ENCODE measurements around the gene RPL13.
"Not testable (repeated sequence)": the region's sequence is repeated elsewhere in the genome, so short reads cannot be mapped to it uniquely, and the experiment has no call there.

Gene RPL13

DNA sequence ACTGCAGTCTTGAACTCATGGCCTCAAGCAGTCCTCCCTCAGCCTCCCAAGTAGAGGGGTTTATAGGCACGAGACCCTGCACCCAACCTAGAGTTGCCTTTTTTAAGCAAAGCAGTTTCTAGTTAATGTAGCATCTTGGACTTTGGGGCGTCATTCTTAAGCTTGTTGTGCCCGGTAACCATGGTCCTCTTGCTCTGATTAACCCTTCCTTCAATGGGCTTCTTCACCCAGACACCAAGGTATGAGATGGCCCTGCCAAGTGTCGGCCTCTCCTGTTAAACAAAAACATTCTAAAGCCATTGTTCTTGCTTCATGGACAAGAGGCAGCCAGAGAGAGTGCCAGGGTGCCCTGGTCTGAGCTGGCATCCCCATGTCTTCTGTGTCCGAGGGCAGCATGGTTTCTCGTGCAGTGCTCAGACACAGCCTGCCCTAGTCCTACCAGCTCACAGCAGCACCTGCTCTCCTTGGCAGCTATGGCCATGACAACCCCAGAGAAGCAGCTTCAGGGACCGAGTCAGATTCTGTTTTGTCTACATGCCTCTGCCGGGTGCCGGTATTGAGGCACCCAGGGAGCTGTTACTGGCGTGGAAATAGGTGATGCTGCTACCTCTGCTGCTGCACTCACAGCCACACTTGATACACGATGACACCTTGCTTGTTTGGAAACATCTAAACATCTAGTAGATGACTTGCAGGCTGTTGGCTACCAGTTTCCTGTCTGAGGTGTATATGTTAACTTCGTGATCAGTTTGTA, 3.3 kb downstream of the RPL13 start:
- DNase-seq = peak in 1 of 2 experiments; percentile 21

DNA sequence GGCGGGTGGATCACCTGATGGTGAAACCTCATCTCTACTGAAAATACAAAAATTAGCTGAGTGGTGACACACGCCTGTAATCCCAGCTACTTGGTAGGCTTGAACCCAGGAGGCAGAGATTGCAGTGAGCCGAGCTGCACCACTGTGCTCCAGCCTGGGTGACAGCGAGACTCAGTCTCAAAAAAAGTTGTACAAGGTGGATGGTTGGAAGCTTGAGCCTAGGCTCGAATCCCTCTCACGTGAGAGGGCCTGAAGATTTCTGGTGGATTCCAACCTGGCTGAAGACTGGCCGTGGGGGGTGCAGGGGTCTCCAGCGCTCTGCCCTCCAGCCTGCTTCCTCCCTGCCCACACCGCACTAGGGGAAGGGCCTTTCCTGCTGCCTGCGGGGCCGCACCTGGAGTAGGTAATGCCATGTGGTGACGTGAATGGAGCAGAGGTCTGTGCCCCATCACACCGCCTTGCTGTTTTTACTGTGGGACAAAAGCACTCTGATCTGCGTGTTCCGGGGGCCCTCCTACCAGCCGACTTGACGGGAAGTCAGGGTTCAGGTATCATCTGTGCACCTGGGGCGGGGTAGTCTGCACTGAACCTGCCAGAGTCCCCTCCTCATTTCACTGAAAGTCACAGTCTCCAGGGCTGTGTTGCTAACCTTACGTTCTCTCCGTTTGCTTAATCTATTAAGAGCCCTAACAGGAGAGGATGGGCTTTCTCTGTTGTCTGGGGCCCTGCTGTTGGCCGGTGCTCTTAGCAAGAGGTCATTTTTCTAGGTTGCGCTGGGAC, 4.2 kb downstream of the RPL13 start:
- DNase-seq = no peak

DNA sequence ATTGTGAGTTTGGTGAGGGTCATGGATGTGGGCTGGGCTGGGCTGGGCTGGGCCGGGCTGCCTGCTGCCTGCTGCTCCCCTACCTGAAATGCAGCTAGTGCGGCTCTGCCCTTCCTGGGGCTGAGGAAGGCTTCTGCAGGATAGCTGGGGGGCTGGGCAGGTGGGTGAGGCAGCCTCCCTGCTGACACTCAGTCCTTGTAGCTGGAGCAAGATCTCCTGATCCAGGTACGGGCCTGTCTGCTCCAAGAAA, 4.7 kb downstream of the RPL13 start:
- DNase-seq = peak in 1 of 2 experiments; percentile 16

DNA sequence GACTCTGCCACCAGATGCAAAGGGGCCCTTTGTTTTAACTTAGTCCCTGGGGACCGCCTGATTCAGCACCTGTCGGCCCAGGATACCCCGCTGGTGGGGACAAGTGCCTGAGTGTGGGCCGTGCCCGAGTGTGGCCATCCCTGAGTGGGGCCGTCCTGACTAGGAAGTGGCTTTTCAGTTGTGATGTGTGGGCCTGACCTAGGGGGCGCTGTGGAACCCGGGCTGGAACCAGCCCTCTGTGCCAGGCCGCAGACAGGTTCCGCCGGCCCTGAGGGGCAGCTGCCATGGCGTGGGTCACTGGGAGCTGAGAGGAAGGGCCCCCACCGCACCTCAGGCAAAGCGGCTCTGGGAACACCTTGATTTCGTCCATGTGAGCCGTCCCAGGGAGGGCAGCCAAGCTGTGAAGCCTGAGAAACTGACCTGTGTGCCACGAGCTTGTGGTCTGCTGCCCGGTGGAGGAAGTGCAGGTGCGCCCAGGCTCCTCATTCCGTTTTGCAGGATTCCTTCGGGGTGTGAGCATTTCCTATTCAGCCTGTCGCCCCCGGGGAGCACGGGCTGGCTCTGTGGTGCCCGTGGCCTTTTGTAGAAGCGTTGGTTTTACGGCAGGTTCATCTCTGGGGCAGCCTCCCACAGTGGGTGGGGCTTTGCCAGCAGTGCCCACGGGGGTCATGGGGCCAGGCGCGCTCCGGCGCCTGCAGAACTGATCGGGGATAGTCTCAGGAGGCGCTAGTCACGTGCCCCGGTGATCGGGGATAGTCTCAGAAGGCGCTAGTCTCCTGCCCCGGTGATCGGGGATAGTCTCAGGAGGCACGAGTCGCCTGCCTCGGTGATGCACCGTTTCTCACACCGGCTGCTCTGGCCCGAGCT, 5.3 kb downstream of the RPL13 start:
- no peak for DNase-seq

DNA sequence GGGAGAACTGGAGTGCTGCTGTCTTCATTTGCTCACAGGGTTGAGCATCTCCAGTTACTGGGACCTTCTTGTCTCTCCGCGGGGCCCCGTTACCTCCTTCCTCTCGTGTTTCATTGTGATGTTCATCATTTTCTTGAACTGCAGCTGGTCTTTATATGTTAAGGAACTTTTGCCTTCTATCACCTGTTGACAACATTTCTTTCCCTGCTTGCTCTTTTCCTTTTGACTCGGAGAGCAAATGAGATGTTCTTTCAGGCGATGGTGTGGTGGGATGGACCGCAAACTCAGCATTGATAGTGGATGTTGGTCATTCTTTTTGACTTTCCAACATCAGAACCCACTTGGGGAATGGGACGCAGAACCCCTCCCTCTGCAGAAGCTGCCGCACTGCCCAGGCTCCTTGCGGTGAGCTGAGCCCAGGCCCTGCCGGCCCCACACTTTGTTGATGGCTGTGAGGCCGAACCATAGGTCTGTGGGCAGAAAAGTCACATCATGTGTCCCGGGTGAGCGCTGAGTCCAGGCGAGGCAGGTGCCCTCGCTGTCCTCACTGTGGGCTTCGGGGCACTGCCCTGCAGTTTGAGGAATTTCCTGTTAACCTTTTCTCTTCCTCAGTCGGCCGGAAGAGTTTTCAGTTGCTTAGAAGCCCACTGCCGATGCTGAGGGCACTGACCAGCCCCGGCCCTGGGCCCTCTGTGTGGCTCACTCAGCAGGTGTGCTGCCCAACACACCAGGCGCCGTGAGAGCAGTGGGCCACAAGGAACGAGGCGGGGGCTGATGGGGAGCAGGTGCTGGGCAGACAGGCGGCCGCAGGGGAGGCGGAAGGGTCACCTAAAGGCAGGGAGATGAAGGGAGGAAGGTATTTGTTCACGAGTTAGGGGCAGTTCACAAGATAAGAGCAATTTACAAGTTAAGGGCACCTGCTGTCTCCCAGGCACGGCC, 7.4 kb downstream of the RPL13 start:
- DNase-seq = no peak

DNA sequence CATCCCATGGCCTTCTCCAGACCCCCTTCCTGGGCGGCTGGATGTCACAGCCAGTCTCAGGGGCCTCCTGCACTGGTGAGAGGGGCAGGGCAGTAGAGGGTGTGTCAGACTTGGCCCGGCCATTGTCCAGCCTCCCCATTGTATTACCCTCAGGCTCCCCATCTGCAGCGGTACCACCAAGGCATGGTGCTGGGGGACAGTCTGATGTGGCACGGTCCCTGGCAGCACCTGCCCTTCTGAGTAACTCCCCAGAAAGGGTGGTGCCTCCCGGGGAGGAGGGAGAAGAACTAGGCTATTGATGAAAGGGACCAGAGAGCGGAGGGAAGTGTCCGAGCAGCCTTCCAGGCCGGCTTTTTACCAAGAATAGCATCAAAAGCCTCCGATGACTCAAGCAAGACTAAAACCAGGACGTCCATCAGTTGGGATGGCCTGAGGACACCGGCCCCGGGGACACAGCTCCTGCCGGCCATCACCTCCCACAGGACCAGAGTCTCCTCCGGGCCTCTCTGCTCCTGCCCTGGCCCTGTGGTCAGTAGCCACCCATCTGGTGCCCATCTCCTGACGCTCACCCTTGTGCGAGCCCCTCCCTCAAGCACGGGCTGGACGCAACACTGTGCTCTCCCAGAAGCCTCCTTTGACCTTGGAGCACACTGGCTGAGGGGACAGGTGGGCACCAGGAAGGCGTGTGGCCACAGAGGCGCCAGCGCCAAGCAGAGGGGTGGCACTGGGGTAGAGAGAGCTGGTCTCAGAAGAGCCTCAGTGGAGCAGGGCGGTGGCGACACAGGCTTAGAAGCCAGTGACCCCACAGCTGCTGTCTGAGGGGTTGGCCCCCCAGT, 9.2 kb downstream of the RPL13 start:
- DNase-seq = no peak

DNA sequence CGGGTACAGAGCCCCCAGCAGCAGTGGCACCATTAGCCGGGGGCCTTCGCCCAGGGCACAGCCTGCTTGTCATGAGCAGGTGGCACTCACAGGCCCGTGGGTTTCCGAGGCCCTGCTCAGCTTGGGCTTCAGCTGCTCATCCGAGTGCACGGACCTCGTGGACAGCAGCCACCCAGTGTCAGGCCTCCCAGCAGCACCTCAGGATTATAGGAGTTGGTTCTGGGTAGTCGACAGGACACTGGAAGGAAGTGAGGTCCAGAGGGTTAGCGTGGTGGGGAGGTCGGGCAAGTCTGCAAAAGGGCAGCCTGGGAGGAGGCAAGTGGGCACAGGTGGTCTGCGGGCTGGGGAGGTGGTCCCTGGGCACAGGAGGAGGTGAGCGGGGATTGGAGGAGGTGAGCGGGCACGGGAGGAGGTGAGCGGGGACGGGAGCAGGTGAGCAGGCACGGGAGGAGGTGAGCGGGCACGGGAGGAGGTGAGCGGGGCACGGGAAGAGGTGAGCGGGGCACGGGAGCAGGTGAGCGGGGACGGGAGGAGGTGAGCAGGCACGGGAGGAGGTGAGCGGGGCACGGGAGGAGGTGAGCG, 10.0 kb downstream of the RPL13 start:
- DNase-seq = no peak

DNA sequence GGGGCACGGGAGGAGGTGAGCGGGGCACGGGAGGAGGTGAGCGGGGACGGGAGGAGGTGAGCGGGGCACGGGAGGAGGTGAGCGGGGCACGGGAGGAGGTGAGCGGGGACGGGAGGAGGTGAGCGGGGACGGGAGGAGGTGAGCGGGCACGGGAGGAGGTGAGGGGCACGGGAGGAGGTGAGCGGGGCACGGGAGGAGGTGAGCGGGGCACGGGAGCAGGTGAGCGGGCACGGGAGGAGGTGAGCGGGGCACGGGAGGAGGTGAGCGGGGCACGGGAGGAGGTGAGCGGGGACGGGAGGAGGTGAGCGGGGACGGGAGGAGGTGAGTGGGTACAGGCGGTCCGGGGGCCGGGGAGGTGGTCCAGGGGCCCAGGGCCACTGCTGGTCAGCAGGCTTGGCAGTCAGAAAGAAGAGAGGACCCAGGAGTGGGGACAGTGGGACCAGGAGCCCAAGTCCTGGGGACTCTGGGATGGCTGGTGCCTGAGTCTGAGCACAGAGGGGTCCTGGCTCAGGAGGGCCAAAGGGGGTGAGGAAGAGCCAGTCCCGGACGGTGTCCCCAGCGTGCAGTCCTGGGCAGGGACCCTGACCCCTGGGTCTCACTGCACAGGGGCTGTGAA, 10.6 kb downstream of the RPL13 start:
- not testable (repeated sequence) for DNase-seq

DNA sequence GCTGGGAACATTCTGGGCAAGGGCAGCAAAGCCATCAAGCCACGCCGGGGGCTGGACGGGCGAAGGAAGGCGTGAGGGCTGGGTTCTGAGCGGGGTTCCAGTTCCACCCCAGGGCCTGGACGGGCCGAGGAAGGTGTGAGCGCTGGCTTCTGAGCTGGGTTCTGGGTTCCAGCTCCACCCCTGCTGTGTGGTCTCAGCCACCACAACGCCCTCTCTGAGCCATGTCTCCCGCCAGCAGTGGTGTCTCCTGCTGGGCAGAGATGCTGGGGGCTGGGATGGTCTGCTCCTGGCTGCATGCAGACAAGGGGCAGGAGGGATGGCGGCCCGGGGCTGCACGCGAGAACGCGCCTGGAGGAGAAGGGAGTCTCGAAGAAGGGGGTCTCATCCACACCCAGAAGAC, 11.2 kb downstream of the RPL13 start:
- DNase-seq = no peak

DNA sequence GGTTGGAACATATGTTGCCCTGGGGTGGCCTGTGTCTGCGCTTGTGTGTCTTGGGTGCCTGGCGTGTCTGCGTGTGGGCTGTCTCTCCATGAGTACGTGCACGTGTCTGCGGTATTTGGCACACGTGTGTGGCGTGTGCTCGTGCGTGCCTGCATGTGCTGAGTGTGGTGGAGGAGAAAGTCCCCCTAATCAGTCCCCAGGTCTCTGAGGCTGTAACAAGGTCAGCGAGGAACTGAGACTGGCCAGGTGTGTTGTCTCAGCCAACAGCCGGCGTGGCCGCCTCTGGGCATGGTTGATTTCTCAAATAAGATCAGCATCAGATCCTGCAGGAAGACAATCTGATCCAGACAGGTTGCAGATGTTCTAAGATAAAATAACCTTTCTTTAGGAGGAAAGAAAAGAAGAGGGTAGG, 11.6 kb downstream of the RPL13 start:
- no peak for DNase-seq

DNA sequence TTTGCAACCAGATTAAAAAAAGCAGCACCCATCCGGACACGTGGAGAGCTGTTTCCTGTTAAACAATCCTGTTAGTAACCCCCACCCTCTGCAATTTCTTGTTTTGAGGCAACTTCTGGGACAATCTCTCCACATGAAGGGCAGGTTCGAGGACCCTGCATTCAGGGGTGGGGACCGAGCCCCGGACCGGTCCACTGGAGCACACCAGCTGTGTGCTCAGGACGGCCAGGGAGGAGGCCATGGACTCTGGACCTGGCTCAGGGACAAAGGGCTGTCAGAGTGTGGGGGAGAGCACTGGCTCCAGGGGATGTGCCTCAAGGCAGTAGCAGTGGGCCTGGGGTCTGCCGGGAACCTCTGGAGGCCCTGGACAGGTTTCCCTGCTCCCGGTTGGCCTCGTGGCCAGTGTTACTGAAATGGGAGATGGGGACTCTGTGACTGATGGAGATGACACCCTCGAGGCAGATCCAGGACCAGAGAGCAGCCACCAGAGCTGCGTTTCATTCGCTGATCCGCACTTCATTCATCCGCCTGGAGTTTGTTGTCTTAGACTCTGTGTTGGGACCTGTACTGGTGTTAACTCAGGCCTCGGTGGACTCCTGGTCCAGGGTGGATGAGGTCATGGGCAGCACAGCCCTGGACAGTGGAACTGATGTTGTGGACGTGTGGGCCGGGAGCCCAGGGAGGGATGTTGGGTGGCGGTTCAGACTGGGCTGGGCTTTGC, 12.2 kb downstream of the RPL13 start:
- DNase-seq = no peak

DNA sequence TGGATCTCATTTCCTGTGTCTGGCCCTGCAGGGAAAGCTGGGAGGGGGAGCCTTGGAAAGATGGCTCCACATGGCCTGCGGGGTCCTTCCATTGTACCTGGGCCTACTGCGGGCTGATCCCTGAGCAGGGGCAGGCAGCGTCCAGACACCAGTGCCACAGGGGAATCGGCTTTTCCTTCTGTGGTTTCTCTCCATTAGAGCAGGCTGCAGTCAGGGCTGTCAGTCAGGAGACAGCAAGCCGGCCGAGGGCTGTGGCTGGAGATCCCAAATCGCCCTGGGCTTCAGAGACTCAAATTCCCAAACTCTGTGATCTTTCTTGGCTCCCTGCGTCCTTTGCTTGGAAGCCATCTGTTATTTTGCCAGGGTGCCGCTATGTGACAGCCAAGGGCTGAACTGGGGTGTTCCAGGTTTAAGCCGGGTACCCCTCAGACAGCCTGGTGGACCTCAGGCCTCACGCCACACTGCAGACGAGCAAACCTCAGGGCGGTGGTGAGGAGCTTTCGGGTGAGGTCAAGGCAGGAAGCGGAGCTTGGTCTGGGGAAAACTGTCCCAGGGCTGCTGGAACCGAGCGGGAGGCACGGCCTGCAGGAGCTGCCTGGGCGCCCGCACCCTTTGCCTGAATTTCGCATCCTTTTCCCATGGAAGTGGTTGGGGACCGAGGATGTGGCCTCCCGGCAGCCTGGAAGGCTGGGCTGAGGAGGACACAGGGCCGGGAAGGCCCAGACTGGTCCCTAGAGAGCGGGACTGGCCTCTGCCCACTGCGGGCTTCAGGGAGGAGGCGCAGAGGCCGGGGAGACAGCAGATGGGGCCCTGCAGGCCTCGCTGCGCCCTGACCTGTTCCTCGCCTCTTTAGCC, 13.6 kb downstream of the RPL13 start:
- no peak for DNase-seq

DNA sequence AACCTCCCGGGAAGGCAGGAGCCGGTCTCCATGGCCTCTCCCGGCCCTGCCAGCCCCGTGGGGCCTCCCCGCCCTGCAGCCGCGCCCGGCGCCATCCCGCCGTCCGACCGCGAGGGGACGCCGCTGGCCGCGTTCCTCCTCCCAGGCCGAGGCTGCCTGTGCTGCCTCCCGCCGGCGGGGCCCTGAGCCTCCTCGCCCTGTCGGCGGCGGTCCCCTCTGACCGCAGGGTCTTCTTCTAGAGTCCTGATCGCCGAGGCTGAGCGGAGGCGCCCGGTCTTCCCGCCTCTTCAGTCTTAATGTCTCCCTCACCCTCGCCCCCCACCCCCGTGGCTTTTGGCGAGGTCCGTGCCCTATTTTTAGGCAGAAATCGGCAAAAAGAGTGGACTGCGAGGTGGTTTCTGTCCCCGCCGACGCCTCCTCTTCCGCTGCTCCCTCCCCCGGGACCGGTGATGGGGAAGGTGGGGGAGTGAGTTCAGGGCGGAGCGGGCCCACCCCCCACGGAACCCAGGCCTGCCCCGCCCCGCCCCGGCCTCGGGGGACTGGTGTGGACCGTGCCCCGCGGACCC, 14.3 kb downstream of the RPL13 start:
- DNase-seq = peak in 1 of 2 experiments; percentile 65

DNA sequence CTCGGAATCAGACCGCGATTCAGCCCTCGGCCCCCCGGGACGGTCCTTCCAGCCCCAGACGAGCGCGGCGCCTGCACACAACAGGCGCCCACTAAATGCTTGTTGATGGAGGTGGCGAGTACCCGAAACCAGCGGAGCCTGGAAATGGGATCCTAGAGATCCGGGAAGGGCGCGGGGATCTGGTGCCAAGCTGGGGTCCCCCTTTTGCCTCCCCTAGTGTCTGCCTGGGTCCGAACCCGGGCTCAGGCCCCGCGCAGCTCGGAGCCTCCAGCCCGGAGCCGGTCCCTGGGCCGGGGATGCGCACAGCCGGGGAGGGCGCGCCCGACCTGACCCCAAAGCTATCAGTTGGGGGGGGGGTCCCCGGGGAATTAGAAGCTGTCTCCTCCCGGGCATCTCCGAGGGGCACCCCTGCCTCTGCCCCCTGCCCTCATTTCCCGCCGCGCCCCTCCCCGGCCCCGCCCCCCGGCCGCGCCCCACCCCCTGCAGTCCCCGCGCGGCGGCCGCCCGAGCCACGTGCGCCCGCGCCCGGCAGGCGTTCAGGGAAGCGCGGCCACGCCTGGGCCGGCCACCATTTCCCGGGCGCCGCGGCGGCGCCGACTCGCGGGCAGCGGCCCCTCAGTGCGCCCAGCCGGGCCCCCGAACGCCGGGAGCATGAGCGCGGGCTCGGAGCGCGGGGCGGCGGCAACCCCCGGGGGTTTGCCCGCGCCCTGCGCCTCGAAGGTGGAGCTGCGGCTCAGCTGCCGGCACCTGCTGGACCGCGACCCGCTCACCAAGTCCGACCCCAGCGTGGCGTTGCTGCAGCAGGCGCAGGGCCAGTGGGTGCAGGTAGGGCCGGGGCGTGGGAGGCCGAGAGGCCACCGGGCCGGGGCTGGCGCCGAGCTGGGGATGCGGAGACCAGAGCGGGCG, 15.0 kb downstream of the RPL13 start, which contains the start of gene CPNE7:
CPNE7 (plus strand) TSS at position 512 of the 906 bp plus-strand sequence; CDS start at position 652, 140 bp downstream.
- no peak for DNase-seq

DNA sequence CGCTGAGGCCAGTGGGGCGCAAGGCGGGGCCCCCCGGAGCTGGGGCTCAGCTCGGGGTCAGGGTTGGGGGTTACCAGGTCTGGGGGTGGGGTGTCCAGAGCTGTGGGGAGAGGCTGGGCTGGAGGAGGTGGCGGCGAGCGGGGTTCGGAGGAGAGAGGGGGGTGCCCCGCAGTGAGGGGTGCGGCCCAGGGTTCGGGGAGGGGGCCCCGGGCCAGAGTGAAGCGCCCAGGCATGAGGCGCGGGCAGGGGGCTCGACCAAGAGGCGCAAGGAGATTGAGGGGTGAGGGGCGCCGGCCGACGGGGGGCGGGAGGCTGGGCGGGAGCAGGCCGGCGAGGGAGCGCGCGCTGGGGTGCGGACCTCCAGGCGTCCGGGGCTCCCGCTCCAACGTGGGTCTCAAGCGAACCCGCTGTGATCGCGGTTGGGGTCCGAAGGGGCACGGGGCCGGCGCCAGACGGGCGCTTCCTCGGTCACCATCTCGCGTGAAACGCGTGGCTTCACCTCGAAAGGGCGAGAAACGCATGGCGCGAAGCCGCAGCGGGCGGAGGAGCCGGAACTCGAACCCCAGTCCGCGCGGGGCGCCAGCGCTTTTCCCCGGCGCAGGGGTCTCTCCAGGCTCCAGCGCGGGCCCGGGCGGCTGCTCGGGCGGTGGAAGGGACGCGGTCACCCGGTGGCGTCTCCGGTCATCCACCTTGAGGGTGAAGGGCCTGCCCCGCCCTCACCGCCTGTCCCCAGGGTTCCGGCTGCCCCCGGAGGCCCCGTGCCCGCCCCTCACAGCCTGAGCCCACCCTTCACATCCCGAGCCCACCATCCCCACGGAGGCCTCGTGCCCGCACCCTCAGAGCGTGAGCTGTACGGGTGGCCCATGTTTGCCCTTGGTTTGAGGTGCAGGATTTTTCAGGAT, 15.9 kb downstream of the RPL13 start:
- no peak for DNase-seq

DNA sequence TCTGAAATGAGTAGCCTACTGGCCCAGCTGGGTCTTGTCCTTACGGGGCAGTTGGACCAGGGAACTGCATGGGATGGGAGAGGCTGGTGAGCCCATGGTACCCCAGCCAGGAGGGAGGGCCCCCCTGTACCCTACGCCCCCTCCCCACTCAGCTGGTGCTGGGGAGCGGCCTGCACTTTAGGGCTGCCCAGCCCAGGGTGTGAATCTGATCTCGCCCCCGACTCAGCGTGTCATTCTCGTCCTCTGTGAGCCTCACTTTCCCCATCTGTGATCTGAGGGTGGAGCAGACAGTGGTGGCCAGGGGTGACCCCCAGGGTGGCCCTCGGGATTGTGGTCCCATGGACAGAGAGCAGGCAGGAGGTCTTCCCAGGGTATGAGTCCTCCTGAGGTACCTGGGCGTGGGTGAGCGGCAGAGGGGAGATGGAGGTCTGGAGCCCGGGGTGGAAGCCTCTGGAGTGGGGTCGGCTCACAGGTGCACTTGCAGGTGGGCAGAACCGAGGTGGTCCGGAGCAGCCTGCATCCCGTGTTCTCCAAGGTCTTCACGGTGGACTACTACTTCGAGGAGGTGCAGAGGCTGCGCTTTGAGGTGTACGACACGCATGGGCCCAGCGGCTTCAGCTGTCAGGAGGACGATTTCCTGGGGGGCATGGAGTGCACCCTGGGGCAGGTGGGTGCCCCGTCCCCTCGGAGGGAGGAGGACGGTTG, 16.7 kb downstream of the RPL13 start:
- no peak for DNase-seq

All from SW 1271 (cell line).